Kidney epithelial cell (primary cell): Measurements from ENCODE around the gene RALGPS1. TPM values are rescaled to one million over a fixed set of nuclear protein-coding genes. Genes with fewer than 3 reads are reported as not detected.

ENCODE experiments used
- DNase-seq: peaks from one replicate; pipeline ENCODE4 v3.0.0-alpha.2; 2010; ENCODE audit warnings: low read depth
- H3K27me3 ChIP-seq: 2 replicates; pipeline ENCODE4 v1.6.0; 2011; ENCODE audit warnings: low read length; ENCODE audit not compliant: control insufficient read depth, insufficient read depth
- H3K36me3 ChIP-seq: 2 replicates; pipeline ENCODE4 v1.5.1; 2011; ENCODE audit warnings: low read length; ENCODE audit not compliant: control insufficient read depth, insufficient read depth
- H3K4me3 ChIP-seq: 2 replicates; pipeline ENCODE4 v1.5.1; 2011; ENCODE audit warnings: low read depth, mild to moderate bottlenecking, control low read depth, low read length
- CTCF ChIP-seq: IDR thresholded peaks from 2 replicates; pipeline ENCODE4 v1.5.1; 2011; ENCODE audit warnings: mild to moderate bottlenecking, moderate library complexity, low read length, control low read depth, inconsistent platforms; ENCODE audit not compliant: insufficient read depth, poor library complexity, severe bottlenecking
- total RNA-seq: library from RNA; depleted of rRNA; stranded (reverse); fragments of >200 nt; gene quantifications from 2 replicates; pipeline ENCODE4 v1.2.3, GENCODE V29; 2015

Gene RALGPS1
- total RNA-seq, 1 donor from 2014 or later: 5.6 TPM

GRCh38 chr9:127039492-127039891 lies 124.9 kb downstream of the RALGPS1 start:
- DNase-seq: no peak
- TF ChIP-seq CTCF: no peak
- Histone ChIP-seq H3K4me3 (no peak overlapping the region), H3K27me3 (no peaks in the 10 kb centered on the region), H3K36me3 (no peaks in the 10 kb centered on the region)

GRCh38 chr9:127045148-127045547 lies 130.6 kb downstream of the RALGPS1 start:
- TF ChIP-seq CTCF: no peak
- no peaks in the 10 kb centered on the region for H3K27me3 ChIP-seq
- no peaks in the 10 kb centered on the region for H3K36me3 ChIP-seq
- H3K4me3 ChIP-seq: no peak overlapping the region
- no peak for DNase-seq

GRCh38 chr9:127047971-127048370 lies 133.4 kb downstream of the RALGPS1 start:
- Histone ChIP-seq H3K36me3 (no peaks in the 10 kb centered on the region), H3K27me3 (no peaks in the 10 kb centered on the region), H3K4me3 (no peak overlapping the region)
- no peak for TF ChIP-seq CTCF
- DNase-seq: no peak

- H3K36me3 ChIP-seq: no peaks in the 10 kb centered on the region
- H3K27me3 ChIP-seq: no peaks in the 10 kb centered on the region
- DNase-seq: peak; percentile 62
- no peak overlapping the region for H3K4me3 ChIP-seq
- TF ChIP-seq CTCF: no peak
Observed at GRCh38 chr9:127049044-127049443, 134.5 kb downstream of the RALGPS1 start.

GRCh38 chr9:127049581-127049980 lies 135.0 kb downstream of the RALGPS1 start:
- DNase-seq: no peak
- Histone ChIP-seq H3K4me3 (no peak overlapping the region), H3K36me3 (no peaks in the 10 kb centered on the region), H3K27me3 (no peaks in the 10 kb centered on the region)
- no peak for TF ChIP-seq CTCF

GRCh38 chr9:127050152-127050551 lies 135.6 kb downstream of the RALGPS1 start:
- no peak for DNase-seq
- TF ChIP-seq CTCF: no peak

More at GRCh38 chr9:127050152-127050551, 135.6 kb downstream of the RALGPS1 start:
- no peaks in the 10 kb centered on the region for H3K36me3 ChIP-seq
- no peaks in the 10 kb centered on the region for H3K27me3 ChIP-seq
- H3K4me3 ChIP-seq: no peak overlapping the region
